Activated gamma-delta T cell (primary cell): ENCODE results near the gene TEP1.
"Not testable (repeated sequence)": the region's sequence is repeated elsewhere in the genome, so short reads cannot be mapped to it uniquely, and the experiment has no call there.

Experiments
- DNase-seq: peaks from one replicate; lab custom pipeline; 2025; lab: John Stamatoyannopoulos, UW
- total RNA-seq, 2 donors: gene quantifications; one replicate each; lab custom pipeline; 2026; lab: John Stamatoyannopoulos, UW

TEP1 gene
- 216 to 225 reads per million in 2 donors for total RNA-seq

DNA sequence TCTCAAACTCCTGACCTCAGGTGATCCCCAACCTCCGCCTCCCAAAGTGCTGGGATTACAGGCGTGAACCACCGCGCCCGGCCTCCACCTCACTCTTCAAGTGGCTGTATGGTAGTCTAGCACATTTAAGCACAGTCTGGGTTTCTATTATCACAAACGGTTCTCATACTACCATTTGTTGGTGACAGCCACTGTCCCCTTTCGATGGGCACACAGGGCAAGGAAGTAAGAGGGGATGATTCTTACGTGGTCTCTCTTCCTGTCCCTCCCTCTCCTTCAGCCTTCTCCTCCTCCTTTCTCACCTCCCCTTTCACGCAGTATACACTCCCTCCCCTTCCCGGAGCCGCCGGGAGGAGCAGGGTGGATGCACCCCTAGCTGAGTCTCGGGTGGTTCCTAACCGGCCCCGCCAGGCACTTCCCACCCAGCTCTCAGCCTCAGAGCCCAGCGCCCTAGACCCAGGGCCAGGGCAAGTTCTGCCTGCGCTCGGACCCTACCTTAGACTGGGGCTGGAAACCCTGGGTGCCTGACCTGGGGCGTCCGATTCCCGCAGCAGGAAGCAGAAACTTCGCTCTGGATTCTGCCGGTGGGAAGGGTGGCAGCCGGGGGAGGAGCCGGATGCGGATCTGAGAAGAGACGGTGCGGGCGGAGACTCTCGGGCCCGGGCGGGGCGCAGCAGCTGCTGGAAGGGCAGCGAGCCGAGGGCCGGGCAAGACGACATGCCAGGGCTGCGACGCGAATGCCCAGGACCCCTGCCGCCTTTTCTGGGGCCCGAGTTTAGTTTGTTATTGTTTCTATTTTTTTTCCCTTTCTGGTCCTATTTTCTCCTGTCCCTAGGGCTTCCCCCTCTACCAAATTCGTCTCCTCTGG lies at the start of gene TEP1:
TSS of gene TEP1 (minus strand) at position 626 of the 868 bp plus-strand sequence. CDS start 5,062 bp downstream, outside the sequence.
- peak; percentile 60 for DNase-seq

GRCh38 chr14:20461225-20462141 lies 48.2 kb upstream of the TEP1 start, which contains the start of gene PIP4P1:
PIP4P1 (minus strand) TSS chr14:20461434; CDS start chr14:20461325, 109 bp downstream.
- peak; percentile 93 for DNase-seq

DNA sequence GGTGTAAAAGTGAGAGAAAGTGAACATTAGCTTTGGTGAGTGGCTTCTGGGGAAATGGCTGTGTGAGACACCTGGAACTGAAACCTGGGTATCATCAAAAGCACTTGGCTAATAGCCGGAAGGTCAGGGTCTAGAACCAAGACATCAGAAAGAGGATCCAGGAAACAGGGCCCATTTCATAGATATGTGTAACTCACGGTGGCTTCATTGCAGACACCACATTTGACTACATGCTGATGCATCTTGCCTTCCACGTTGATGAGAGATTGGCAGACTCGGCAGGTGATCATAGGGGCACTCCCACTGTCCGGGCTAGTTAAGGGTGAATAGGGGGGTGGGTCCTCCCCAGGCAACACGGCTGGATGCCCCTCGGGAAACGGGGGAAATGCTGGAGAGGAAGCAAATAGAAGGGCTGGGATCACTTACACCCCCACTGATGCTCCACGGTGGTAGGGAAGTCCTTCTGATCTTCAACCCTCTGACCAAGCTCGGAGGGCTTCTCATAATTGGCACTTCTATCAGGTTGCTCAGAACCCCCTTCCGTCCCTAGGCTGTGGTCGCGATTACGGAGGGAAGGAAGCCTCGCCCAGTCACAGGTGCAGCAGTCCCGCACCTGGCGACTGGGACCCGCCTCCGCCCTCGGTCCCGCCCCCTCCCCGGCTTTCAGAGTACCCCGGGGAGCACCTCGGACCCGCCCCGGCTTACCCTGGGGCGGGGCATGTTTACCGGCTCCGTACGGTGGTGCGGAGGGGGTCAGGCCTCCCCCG lies 47.3 kb upstream of the TEP1 start:
- DNase-seq: peak; percentile 58

- DNase-seq: no peak
Measured at GRCh38 chr14:20458031-20458789, 44.9 kb upstream of the TEP1 start.

- no peak for DNase-seq
Measured at GRCh38 chr14:20456971-20457370, 43.7 kb upstream of the TEP1 start.

GRCh38 chr14:20455355-20456300 lies 42.3 kb upstream of the TEP1 start:
- no peak for DNase-seq

DNA sequence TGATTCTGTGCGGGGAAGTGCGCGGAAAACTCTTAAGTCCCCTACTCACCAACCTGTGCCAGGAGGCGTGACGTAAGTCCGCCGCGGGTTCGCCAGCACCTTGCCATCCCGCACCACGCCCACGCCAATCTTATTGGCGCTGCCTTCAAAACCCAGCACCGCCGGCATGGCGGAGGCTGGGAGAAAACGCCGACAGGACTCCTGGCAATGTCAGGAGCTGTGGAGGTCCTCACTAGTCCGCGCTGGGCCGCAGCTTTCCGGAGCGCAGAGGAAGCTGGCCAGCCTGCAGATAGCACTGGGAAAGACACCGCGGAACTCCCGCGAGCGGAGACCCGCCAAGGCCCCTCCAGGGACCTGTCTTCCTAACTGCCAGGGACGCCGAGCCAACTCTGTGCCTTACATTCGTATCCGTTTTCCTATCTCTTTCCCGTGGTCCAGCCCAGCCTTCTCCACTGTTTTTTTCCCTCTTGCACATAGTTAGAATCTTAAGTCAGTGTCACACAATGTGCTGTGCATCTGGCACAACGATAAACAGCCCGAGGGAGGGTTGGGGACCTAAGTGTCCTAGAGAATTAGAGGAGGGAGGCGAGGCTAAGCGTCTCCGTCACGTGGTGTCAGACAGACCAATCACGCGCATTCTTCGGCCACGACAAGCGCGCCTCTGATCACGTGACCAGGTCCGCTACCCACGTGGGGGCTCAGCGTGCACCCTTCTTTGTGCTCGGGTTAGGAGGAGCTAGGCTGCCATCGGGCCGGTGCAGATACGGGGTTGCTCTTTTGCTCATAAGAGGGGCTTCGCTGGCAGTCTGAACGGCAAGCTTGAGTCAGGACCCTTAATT lies 41.4 kb upstream of the TEP1 start, which contains the start of the genes APEX1 and OSGEP:
TSS of gene APEX1 (plus strand) at position 711 of the 839 bp plus-strand sequence. CDS start 420 bp downstream, outside the sequence.
TSS of gene OSGEP (minus strand) at position 297 of the 839 bp plus-strand sequence. CDS start at position 168, 129 bp downstream.
- DNase-seq: peak; percentile 83

DNA sequence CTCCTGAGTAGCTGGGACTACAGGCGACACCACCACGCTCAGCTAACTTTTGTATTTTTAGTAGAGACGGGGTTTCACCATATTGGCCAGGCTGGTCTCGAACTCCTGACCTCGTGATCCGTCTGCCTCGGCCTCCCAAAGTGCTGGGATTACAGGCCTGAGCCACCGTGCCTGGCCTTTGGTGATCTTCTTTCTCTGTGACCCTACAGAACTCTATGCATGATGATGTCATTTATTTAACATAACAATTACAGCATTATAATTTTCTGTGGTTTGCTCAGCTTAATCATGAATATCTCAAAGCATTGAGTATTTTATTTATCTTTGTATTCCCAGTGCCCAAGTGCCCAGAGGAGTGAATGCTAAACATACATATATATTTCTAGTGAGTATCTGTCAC lies 39.5 kb upstream of the TEP1 start:
- DNase-seq: not testable (repeated sequence)

GRCh38 chr14:20446889-20447288 lies 33.6 kb upstream of the TEP1 start:
- no peak for DNase-seq

DNA sequence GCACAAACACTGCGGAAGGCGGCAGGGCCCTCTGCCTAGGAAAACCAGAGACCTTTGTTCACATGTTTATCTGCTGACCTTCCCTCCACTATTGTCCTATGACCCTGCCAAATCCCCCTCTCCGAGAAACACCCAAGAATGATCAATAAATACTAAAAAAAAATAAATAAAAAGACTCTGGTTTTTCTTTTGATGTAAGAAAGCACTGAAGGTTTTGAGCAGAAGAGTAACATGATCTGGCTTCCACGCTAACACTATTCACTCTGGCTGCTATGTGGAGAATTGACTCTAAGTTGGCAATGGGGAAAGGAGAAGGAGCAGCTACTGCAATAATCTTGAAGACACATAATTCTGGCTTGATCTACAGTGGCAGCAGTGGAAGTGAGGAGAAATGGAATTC lies 30.3 kb upstream of the TEP1 start:
- DNase-seq: not testable (repeated sequence)

- no peak for DNase-seq
Measured at GRCh38 chr14:20441461-20441860, 28.2 kb upstream of the TEP1 start.

- no peak for DNase-seq
Measured at GRCh38 chr14:20440882-20441281, 27.6 kb upstream of the TEP1 start.

DNA sequence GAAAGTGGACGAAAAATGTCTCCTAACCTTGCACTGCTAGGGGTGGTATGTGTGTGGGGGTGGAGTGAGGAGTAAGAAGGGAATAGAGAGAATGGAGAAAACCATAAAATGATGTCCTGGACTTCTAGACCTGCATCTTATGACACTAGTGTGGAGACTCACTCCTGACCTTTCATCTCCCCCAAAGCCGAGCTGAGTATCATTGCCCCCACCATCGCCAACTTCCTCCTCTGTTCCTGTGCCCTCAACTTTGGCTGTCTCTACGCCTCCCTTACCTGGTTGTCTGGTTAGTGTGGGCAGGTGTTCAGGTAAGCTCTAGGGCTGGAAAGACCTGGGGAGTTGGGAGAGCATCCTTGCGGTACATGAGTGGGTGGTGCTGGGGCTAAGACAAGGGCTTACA lies 27.2 kb upstream of the TEP1 start:
- no peak for DNase-seq

DNA sequence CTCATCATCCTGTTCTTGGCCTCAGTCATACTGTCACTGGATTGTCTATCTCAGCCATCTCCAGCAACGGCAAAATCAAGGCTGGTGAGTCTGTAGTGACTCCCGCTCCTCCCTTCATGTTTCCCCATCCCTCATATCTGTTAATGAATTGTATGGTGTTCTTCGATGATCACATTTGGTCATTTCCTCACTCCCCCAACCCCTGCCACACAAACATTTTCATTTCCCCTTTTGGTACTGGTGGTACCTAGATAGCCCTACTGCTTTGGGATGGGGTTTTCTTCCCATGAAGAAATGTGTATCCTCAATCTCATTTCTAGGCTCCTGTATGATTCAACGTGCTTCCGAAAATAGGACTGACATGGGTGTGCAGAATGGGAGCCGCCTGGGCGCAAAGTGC lies 25.4 kb upstream of the TEP1 start:
- DNase-seq: no peak

DNA sequence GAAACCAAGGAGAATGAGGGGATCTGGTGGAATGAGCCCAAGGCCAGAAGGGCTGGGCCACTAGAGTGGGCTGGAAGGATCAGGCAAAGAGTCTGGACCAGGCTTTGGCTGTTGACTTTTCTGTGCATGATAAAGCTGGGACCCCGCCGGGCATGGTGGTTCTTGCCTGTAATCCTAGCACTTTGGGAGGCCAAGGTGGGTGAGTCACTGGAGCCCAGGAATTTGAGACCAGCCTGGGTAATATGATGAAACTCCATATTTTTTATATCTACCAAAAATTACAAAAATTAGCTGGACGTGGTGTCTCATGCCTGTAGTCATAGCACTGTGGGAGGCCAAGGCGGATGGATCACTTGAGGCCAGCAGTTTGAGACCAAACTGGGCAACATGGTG lies 23.1 kb upstream of the TEP1 start:
- DNase-seq: no peak

DNA sequence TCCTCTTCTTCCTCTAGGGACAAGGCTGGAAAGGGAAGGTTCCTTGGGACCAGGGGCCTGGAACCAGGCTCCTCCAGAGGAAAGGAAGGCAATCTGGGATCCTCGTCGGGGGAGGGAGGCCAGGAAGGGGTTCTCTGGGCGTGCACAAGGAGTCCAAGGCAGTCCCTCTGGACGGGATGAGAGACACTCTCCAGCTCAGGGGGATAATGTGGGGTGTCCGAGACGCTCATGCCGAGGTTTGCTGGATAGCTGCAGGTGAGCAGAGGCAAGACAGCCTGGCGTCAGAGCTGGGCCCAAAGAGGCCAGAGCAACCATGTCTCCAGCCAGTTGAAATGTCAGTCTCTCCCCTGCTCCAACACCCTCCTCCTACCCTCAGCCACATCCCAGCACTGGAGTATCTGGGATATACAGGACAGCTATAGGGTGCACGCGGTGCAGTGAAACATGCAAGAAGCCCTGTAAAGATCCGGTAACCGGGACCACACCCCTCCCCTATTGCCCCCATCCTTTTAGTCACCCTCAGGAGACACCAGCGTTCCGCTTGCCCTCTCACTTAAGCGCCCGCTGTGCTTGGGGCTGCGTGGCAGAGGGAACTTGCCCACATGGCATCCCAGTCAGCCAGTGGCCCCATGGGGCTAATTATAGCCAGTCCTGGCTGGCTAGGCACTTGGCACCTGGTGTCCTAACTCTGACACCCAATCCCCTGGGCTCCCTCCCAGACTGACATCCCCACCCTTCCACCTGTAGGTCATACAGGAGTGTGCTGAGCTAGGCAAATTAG lies 22.5 kb upstream of the TEP1 start, which contains the start of gene KLHL33:
TSS of gene KLHL33 (minus strand) at position 585 of the 781 bp plus-strand sequence. CDS start at position 230, 355 bp downstream.
- no peak for DNase-seq
